Activated naive CD8-positive, alpha-beta T cell (primary cell): ENCODE measurements around the gene LRIG3.
"Not testable (repeated sequence)": the region's sequence is repeated elsewhere in the genome, so short reads cannot be mapped to it uniquely, and the experiment has no call there.

Experiments used
- H3K27ac Mint-ChIP-seq: one replicate; pipeline ENCODE4 v1.8.0; 2021; ENCODE audit warnings: mixed read lengths
- H3K27me3 Mint-ChIP-seq: one replicate; pipeline ENCODE4 v1.8.0; 2021; ENCODE audit warnings: mixed read lengths
- H3K36me3 Mint-ChIP-seq: one replicate; pipeline ENCODE4 v1.8.0; 2021; ENCODE audit warnings: mixed read lengths
- H3K4me1 Mint-ChIP-seq: one replicate; pipeline ENCODE4 v1.8.0; 2021; ENCODE audit warnings: low read depth, mixed read lengths
- H3K4me3 Mint-ChIP-seq: one replicate; pipeline ENCODE4 v1.8.0; 2021; ENCODE audit warnings: mild to moderate bottlenecking, mixed read lengths
- H3K9me3 Mint-ChIP-seq: one replicate; pipeline ENCODE4 v1.8.0; 2021; ENCODE audit warnings: low read depth, mixed read lengths

Gene LRIG3

DNA sequence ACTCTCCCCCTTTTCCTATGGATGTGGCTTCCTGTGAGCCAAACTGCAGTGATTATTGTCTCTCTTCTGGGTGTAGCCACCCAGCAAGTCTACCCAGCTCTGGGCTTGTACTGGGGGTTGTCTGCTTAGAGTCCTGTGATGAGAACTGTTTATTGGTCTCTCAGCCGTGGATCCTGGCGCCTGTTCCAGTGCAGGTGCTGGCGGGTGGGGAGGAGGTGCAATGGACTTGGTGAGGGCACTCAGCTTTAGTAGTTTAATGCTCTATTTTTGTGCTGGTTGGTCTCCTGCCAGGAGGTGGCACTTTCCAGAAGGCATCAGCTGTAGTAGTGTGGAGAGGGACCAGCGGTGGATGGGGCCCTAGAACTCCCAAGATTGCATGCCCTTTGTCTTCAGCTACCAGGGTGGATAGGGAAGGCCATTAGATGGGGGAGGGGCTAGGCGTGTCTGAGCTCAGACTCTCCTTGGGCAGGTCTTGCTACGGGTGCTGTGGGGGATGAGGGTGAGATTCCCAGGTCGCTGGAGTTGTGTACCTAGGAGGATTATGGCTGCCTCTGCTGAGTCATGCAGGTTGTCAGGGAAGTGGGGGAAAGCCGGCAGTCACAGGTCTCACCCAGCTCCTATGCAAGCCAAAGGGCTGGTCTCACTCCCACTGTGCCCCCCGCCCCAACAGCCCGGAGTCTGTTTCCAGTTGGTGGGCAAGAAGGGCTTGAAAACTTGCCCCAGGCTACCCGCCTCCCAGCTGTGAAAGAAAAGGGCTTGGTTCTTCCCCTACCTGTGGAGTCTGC lies 29.8 kb upstream of the LRIG3 start:
- H3K9me3 Mint-ChIP-seq = peaks cover 12% of the 10 kb centered on the region
- not testable (repeated sequence) for H3K36me3 Mint-ChIP-seq, H3K27me3 Mint-ChIP-seq, H3K4me3 Mint-ChIP-seq, H3K4me1 Mint-ChIP-seq, H3K27ac Mint-ChIP-seq

- Mint-ChIP-seq H3K36me3 (no peaks in the 10 kb centered on the region), H3K27ac (no peak overlapping the region), H3K4me3 (no peak overlapping the region), H3K9me3 (peaks cover 7% of the 10 kb centered on the region), H3K27me3 (no peaks in the 10 kb centered on the region), H3K4me1 (no peaks in the 10 kb centered on the region)
Observed at GRCh38 chr12:58943079-58943478, 22.8 kb upstream of the LRIG3 start.

DNA sequence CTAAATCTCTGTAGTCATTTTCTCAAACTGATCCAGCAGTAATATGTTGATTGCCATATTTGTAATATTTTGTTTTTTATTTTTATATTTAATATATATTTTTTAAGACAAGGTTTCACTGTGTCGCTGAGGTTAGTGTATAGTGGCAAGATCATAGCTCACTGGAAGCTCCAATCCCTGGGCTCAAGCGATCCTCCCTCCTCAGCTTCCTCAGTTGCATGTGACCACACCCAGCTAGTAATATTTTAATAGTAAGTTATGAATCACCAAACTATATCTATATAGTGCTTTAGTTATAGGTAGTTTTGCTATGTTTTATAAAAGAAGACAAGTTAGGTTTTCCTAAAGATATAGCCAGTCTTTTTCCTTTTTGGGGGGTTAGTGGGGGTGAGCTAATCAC lies 22.0 kb upstream of the LRIG3 start:
- Mint-ChIP-seq H3K27ac (no peak overlapping the region), H3K27me3 (peaks cover 1% of the 10 kb centered on the region), H3K36me3 (no peaks in the 10 kb centered on the region), H3K4me3 (no peak overlapping the region), H3K4me1 (no peaks in the 10 kb centered on the region), H3K9me3 (peaks cover 6% of the 10 kb centered on the region)

- Mint-ChIP-seq H3K36me3 (no peaks in the 10 kb centered on the region), H3K27ac (no peak overlapping the region), H3K27me3 (peaks cover 1% of the 10 kb centered on the region), H3K4me1 (no peaks in the 10 kb centered on the region), H3K4me3 (no peak overlapping the region), H3K9me3 (no peaks in the 10 kb centered on the region)
Observed at GRCh38 chr12:58939399-58940100, 19.2 kb upstream of the LRIG3 start.

DNA sequence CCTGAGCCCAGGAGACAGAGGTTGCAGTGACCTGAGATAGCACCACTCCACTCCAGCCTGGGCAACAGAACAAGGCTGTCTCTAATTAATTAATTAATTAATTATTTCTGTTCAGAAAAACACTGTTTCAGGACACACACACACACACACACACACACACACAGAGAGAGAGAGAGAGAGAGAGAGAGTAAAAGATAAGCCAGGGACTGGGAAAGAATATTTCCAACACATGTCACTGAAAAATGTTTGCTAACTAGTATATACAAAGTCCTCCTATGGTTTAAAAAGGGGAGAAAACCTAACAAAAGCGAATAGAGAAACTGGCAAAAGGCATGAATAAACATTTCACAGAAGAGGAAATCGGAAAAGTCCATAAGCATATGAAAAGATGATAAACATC lies 18.1 kb upstream of the LRIG3 start:
- no peak overlapping the region for H3K4me3 Mint-ChIP-seq
- peaks cover 1% of the 10 kb centered on the region for H3K27me3 Mint-ChIP-seq
- H3K36me3 Mint-ChIP-seq = no peaks in the 10 kb centered on the region
- H3K27ac Mint-ChIP-seq = no peak overlapping the region
- H3K9me3 Mint-ChIP-seq = no peaks in the 10 kb centered on the region
- no peaks in the 10 kb centered on the region for H3K4me1 Mint-ChIP-seq

GRCh38 chr12:58934528-58934927 lies 14.2 kb upstream of the LRIG3 start:
- no peak overlapping the region for H3K4me3 Mint-ChIP-seq
- H3K36me3 Mint-ChIP-seq = no peaks in the 10 kb centered on the region
- H3K4me1 Mint-ChIP-seq = no peaks in the 10 kb centered on the region
- H3K27me3 Mint-ChIP-seq = peaks cover 4% of the 10 kb centered on the region
- peaks cover 5% of the 10 kb centered on the region for H3K9me3 Mint-ChIP-seq
- H3K27ac Mint-ChIP-seq = no peak overlapping the region

GRCh38 chr12:58932806-58933681 lies 12.7 kb upstream of the LRIG3 start:
- Mint-ChIP-seq H3K9me3 (peaks cover 5% of the 10 kb centered on the region), H3K4me1 (no peaks in the 10 kb centered on the region)

GRCh38 chr12:58931518-58931917 lies 11.2 kb upstream of the LRIG3 start:
- Mint-ChIP-seq H3K27me3 (peaks cover 3% of the 10 kb centered on the region), H3K4me3 (no peak overlapping the region), H3K27ac (no peak overlapping the region), H3K9me3 (peaks cover 5% of the 10 kb centered on the region), H3K4me1 (no peaks in the 10 kb centered on the region), H3K36me3 (no peaks in the 10 kb centered on the region)

More at GRCh38 chr12:58932806-58933681, 12.7 kb upstream of the LRIG3 start:
- Mint-ChIP-seq H3K36me3 (no peaks in the 10 kb centered on the region), H3K27me3 (peaks cover 4% of the 10 kb centered on the region), H3K4me3 (no peak overlapping the region), H3K27ac (no peak overlapping the region)

DNA sequence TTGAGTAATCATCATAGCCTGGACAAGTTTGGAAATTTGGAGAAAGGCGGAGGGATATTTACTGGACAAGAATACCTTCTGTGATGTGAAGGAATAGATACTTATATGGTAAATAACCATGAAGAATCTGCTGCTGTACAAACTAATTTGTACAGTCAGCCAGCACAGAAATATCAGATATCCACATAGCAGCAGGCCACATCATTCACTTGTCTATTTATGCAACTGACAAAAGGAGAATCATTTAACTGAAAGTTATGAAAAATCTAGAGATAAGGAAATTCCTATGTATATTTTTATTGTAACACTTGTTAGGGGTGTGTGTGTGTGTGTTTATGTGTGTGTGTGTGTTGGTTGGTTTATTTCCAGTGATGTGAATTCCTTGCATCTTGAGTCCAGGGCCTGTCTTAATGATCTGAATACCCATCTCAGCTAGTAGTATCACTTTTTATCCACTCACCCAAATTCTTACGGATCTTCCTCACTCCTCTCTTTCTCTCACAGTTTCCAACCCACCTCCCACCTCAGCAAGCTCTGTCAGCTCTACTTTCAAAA lies 10.5 kb upstream of the LRIG3 start:
- peaks cover 3% of the 10 kb centered on the region for H3K27me3 Mint-ChIP-seq
- H3K9me3 Mint-ChIP-seq = peaks cover 5% of the 10 kb centered on the region
- H3K4me1 Mint-ChIP-seq = no peaks in the 10 kb centered on the region
- no peaks in the 10 kb centered on the region for H3K36me3 Mint-ChIP-seq
- no peak overlapping the region for H3K4me3 Mint-ChIP-seq
- no peak overlapping the region for H3K27ac Mint-ChIP-seq

GRCh38 chr12:58927120-58927519 lies 6.8 kb upstream of the LRIG3 start:
- H3K4me3 Mint-ChIP-seq = no peak overlapping the region

DNA sequence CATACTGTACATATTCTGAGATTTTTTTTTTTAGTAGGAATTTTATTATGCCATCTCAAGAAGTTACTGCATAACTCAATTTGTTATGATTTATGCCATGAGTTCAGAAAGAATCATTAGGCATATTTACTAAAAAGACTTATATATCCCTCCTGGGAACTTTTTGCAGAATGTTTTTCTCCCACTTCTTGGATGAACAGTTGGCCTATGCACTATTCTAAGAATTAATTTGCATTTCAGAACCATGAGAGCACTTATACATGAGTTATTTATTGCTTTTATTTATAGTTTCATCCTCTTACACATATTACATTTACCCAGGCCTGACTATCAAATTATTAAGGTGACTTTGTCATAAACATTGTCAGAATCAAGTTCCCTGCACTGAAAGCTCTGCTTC lies 6.3 kb upstream of the LRIG3 start:
- no peak overlapping the region for H3K4me3 Mint-ChIP-seq
- peaks cover 14% of the 10 kb centered on the region for H3K27me3 Mint-ChIP-seq
- H3K36me3 Mint-ChIP-seq = no peaks in the 10 kb centered on the region
- H3K4me1 Mint-ChIP-seq = no peaks in the 10 kb centered on the region
- H3K27ac Mint-ChIP-seq = no peak overlapping the region
- H3K9me3 Mint-ChIP-seq = peaks cover 9% of the 10 kb centered on the region

More at GRCh38 chr12:58927120-58927519, 6.8 kb upstream of the LRIG3 start:
- Mint-ChIP-seq H3K9me3 (peaks cover 12% of the 10 kb centered on the region), H3K4me1 (no peaks in the 10 kb centered on the region), H3K27me3 (peaks cover 16% of the 10 kb centered on the region), H3K36me3 (no peaks in the 10 kb centered on the region), H3K27ac (no peak overlapping the region)

DNA sequence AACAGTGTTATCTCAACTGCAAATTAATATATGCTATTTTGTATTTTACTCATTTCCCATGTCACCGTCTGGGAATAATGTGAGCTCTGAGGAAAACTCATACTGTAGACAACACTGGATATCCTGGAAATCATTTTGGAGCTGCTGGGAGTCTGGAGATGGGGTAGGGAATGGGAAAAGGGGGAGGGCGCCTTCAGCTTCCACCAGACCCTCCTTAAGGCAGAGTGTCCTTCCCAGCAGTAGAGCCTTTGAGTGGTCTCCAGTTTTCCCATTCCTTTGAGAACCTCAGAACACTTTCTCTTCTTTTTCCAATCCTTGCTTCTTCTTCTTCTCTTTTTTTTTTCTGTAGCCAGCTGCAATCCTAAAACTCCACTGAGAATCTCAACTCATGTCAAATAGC lies 5.4 kb upstream of the LRIG3 start:
- Mint-ChIP-seq H3K27me3 (peaks cover 12% of the 10 kb centered on the region), H3K4me1 (peaks cover 2% of the 10 kb centered on the region), H3K9me3 (peaks cover 7% of the 10 kb centered on the region), H3K36me3 (no peaks in the 10 kb centered on the region), H3K4me3 (no peak overlapping the region), H3K27ac (no peak overlapping the region)

- H3K4me1 Mint-ChIP-seq = peaks cover 5% of the 10 kb centered on the region
- H3K36me3 Mint-ChIP-seq = no peaks in the 10 kb centered on the region
- H3K4me3 Mint-ChIP-seq = no peak overlapping the region
- no peak overlapping the region for H3K27ac Mint-ChIP-seq
- peaks cover 7% of the 10 kb centered on the region for H3K9me3 Mint-ChIP-seq
- peaks cover 12% of the 10 kb centered on the region for H3K27me3 Mint-ChIP-seq
Observed at GRCh38 chr12:58925111-58925611, 4.9 kb upstream of the LRIG3 start.

GRCh38 chr12:58924652-58925051 lies 4.3 kb upstream of the LRIG3 start:
- Mint-ChIP-seq H3K9me3 (peaks cover 7% of the 10 kb centered on the region), H3K36me3 (no peaks in the 10 kb centered on the region)

More at GRCh38 chr12:58924652-58925051, 4.3 kb upstream of the LRIG3 start:
- H3K4me1 Mint-ChIP-seq = peaks cover 5% of the 10 kb centered on the region
- no peak overlapping the region for H3K4me3 Mint-ChIP-seq
- no peak overlapping the region for H3K27ac Mint-ChIP-seq
- H3K27me3 Mint-ChIP-seq = peaks cover 12% of the 10 kb centered on the region
